HepG2 (cell line): ENCODE results near the gene TP63.

Source experiments
- ESRRA ChIP-seq: sonication (generic); formaldehyde crosslinking; IDR thresholded peaks from 2 replicates; pipeline ENCODE4 v1.5.1; 2020; ENCODE audit warnings: mild to moderate bottlenecking, low read depth, missing genetic modification reagents
- POLR2AphosphoS5 ChIP-seq: IDR thresholded peaks from 2 replicates; pipeline ENCODE4 v1.6.1; 2012; ENCODE audit warnings: low read depth, low read length
- TF ChIP-seq, protein P1 (sequence below), 2 experiments: IDR thresholded peaks; 2 replicates each; pipeline ENCODE4 v1.6.1; 2011 to 2012; ENCODE audit warnings: low read length in 2 of 2, borderline replicate concordance in 1 of 2, low read depth in 1 of 2, mild to moderate bottlenecking in 1 of 2, moderate library complexity in 1 of 2
- TF ChIP-seq, protein P2 (sequence below): sonication (generic); formaldehyde crosslinking; IDR thresholded peaks from 2 replicates; pipeline ENCODE4 v1.4.0; 2020; ENCODE audit warnings: missing genetic modification reagents, borderline replicate concordance

DNA sequence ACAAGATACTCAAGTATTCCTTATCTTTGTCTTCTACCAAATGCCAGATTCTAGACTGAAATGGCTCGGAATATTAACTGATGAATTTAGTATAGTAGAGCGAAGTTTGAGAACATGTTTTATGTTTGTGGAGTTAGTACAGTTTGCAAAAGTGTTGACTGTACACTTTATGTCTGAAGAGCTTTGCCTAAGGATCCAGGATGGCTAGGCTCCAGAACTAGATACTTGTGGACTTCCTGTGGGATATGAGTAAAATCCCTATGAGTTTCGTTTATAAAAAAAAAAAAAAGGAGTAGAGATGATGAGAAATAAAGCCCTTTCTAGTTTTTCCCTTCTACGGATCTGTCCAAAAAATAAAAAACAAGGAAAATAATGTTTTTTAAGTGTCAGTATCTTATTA lies 96.7 kb downstream of the TP63 start:
- TF ChIP-seq POLR2AphosphoS5 (no peak), ESRRA (CRISPR knock-in tag) (no peak)
- TF ChIP-seq, protein P1, sequence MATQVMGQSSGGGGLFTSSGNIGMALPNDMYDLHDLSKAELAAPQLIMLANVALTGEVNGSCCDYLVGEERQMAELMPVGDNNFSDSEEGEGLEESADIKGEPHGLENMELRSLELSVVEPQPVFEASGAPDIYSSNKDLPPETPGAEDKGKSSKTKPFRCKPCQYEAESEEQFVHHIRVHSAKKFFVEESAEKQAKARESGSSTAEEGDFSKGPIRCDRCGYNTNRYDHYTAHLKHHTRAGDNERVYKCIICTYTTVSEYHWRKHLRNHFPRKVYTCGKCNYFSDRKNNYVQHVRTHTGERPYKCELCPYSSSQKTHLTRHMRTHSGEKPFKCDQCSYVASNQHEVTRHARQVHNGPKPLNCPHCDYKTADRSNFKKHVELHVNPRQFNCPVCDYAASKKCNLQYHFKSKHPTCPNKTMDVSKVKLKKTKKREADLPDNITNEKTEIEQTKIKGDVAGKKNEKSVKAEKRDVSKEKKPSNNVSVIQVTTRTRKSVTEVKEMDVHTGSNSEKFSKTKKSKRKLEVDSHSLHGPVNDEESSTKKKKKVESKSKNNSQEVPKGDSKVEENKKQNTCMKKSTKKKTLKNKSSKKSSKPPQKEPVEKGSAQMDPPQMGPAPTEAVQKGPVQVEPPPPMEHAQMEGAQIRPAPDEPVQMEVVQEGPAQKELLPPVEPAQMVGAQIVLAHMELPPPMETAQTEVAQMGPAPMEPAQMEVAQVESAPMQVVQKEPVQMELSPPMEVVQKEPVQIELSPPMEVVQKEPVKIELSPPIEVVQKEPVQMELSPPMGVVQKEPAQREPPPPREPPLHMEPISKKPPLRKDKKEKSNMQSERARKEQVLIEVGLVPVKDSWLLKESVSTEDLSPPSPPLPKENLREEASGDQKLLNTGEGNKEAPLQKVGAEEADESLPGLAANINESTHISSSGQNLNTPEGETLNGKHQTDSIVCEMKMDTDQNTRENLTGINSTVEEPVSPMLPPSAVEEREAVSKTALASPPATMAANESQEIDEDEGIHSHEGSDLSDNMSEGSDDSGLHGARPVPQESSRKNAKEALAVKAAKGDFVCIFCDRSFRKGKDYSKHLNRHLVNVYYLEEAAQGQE (IDR thresholded peaks at IDR 0.05; ENCODE audit: borderline replicate concordance in 1 of 2, low read depth in 1 of 2, low read length in 2 of 2): no peak
- TF ChIP-seq, protein P2, sequence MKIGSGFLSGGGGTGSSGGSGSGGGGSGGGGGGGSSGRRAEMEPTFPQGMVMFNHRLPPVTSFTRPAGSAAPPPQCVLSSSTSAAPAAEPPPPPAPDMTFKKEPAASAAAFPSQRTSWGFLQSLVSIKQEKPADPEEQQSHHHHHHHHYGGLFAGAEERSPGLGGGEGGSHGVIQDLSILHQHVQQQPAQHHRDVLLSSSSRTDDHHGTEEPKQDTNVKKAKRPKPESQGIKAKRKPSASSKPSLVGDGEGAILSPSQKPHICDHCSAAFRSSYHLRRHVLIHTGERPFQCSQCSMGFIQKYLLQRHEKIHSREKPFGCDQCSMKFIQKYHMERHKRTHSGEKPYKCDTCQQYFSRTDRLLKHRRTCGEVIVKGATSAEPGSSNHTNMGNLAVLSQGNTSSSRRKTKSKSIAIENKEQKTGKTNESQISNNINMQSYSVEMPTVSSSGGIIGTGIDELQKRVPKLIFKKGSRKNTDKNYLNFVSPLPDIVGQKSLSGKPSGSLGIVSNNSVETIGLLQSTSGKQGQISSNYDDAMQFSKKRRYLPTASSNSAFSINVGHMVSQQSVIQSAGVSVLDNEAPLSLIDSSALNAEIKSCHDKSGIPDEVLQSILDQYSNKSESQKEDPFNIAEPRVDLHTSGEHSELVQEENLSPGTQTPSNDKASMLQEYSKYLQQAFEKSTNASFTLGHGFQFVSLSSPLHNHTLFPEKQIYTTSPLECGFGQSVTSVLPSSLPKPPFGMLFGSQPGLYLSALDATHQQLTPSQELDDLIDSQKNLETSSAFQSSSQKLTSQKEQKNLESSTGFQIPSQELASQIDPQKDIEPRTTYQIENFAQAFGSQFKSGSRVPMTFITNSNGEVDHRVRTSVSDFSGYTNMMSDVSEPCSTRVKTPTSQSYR: no peak
